HG03097 (cell line): Measurements from ENCODE around the gene EAF1.
"Not testable (repeated sequence)": the region's sequence is repeated elsewhere in the genome, so short reads cannot be mapped to it uniquely, and the experiment has no call there.

Experiments used
- ATAC-seq: cut with Tn5 transposase; IDR thresholded peaks from one replicate; pipeline ENCODE4 v1.9.1; 2021; ENCODE audit not compliant: unreplicated experiment, low FRiP score

Gene EAF1

DNA sequence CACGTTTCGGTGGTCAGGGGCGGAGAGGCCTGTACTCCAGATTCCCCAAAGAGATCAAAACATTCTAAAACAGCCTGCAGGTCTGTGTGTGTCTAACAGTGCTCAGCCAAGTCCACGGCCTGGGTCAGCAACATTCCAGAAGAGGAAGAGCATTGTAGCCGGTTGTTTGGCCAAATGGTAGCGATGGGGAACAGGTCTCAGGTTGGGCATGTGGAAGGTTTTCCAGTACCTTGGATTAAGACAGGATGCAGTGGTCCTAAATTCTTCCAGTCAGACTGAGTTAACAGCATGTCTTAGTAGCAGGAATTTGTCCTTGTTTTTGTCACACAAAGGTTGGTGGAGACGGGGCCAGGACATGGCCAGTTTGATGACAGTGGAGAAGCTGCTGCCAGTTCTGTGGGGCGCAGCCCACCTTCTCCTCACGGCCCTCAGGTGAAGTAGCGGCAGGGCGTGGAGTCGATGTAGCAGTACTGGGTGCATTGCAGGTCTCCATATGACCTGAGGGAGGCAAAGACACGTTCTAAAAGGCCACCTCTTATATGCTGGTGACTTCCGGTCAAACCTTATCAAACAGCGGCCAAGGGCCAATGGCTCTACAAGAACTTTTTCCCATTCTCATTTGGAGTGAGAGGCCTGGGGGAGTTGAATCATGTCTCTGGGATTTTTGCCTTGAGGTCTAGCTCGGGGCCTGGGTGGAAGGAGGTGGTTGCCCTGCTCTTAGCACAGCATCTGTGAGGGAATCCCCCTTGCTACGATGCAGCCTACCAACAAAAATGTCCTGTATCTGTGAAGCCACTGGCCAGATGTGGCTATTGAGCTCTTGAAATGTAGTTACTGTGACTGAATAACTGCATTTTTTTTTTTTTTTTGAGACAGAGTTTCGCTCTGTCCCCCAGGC lies 24.1 kb downstream of the EAF1 start:
- ATAC-seq = no peak

DNA sequence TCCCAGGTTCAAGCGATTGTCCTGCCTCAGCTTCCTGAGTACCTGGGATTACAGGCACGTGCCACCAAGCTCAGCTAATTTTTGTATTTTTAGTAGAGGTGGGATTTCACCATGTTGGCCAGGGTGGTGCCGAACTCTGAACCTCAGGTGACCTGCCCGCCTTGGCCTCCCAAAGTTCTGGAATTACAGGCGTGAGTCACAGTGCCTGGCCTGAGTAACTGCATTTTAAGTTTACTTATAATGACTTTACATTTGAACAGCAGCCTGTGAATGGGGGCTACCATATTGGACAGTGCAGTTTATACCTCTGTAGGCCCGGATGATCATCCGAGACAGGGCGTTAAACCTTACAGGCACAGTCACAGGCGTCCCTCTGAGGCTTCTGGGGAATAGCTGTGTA lies 24.8 kb downstream of the EAF1 start:
- no peak for ATAC-seq

DNA sequence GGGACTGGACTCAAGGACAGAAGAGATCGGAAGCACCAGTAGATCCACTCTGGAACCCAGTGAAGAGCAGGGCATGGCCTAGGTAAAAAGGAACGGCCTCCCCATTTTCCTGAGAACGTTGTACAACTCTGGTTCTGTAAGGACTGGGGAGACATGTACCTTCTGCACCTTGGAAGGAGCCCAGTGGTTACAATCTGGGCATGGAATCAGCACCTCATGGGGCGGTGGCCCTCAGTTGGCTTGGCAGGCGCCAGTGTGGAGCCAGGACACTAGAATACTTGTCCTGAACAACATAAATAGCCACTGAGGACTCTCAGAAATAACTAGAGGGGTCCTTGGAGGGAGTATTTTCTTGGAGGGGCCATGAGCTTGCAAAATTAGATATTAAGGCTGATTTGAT lies 25.6 kb downstream of the EAF1 start:
- no peak for ATAC-seq

DNA sequence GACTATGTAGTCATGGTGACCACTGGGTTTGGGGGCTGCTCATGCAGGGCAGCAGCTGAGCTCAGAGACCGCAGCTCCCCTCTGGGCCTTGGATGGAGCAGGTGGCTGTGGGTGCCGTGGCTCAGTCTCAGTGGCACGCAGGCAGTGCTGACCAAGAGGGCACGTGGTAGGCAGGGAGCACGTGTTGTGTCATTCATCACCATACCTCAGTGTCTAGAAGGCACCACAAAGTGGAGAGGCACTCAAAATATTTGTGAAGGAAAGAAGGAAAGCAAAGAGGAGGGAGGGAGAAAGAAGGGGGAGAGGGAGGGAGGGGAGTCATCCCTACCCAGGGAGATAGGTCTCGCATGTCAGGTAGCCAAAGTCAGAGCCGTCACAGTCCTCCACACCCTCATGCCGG lies 26.1 kb downstream of the EAF1 start:
- ATAC-seq = no peak

DNA sequence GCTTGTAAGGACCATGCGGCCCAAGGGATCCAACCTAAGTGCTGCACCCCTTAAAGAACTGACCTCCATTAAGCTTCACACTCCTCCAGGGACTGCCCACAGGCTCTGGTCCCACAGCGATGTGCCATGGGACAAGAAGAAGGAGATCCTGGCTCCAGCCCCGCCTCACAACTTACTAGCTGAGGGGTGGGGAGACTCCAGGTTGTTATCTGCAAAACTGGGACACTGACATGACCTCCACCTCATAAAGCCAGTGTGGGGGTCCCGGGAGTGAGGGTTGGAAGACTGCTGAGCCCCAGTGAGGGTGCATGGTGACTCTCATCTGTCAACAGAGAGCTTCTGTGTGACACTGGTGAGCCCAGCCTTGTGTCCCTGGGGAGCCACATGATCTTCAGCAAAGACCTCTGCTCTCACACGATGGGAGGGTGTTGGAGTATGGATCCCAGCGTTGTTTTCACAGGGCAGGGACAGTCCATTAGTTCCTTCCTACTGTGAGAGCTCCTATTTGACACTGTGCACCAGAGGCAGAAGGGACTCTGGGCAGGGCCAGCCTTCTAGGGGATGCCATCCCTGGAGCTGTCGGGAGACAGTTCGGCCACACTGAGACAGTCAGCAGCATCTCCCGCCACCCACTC lies 26.7 kb downstream of the EAF1 start:
- no peak for ATAC-seq

DNA sequence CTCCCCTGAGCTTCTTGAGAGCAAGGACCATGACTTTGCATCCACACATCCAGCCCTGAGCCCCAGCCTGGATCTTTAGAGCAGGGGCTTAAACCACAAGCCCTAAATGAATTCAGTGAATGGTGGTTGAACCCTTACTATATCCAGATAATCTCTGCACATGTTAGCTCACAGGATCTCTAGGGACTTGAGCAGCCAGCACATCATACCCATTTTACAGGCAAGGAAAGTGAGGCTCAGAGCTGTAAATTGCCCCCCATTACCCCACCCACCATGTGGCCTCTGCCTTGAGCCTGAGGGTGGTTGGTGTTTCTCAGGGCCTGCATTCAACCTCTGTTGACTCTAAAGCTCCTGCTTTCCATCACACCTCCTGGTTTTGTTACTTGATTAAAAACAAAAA lies 27.6 kb downstream of the EAF1 start:
- ATAC-seq = no peak

DNA sequence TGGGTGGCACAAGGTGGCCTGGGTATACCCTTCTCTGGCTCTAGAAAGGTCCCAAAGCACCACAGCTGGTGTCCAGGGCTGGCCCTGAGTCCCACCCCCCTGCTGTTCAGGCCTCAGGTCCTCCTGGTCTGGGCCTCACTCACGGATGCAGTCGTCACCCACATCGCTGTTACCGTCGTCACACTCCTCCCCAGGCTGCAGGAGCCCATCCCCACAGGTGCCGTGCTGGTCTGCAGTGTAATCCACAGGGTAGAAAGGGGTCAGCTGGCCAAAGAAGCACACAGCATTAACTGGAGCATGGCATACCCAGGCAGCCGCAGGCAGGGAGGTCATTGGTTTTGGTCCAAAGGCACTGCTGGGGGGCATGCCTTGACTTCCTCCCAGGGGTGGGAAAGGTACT lies 28.4 kb downstream of the EAF1 start:
- ATAC-seq = no peak

DNA sequence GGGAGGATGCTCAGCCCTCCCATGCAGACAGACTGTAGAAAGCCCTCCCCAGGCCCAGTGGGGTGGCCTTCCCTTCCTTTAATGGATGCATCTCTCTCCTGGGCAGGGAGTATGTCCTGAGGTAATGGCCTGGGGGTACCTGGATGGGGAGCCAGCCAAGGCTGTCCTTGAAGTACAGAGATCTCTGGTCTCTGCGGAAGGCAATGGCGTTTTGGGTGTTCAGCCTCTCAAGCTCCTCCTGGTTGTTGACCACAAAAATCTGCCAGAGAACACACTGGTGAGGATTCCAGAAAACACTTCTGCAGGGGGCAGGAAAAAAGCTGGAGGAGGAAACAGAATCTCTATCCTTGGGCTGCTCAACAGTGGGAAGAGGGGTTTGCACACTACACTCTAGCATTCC lies 28.9 kb downstream of the EAF1 start:
- no peak for ATAC-seq

DNA sequence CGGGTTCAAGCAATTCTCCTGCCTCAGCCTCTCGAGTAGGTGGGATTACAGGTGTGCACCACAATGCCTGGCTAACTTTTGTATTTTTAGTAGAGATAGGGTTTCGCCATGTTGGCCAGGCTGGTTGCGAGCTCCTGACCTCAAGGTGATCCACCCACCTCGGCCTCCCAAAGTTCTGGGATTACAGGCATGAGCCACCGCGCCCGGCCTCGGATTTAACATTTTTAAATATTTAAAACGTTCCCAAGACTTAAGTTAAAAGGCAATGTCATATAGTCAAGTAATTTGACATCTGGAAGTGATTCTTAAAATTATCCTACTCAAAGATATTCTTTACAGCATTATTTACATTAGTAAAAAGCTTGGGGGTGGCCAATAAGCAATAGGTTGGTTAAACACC lies 29.5 kb downstream of the EAF1 start:
- not testable (repeated sequence) for ATAC-seq

DNA sequence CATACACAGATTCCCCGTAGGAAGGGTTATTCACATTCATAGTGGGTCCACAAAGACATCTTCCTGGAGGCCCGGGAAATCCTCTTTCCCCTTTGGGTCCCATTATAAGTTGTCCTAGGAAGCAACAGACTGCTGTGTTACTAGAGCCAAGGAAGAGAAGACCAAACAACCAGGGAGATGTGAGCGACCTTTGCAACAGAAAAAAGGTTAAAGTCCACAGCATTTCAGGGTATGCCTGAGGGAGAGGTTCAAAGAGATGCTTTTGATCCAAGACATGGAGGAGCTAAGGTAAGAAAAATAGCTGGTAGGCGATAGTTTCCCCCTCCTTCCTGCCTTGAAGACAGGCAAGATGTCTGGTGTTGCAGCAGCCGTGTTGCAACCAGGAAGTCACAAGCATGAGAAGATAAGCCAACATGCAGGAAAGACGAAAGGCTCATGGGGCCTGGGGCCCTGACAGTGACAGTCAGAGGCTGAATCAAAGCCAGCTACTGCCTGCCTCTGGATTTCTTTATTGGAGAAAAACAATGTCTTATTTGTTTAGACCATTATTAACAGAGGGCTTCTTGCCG lies 30.9 kb downstream of the EAF1 start:
- no peak for ATAC-seq

DNA sequence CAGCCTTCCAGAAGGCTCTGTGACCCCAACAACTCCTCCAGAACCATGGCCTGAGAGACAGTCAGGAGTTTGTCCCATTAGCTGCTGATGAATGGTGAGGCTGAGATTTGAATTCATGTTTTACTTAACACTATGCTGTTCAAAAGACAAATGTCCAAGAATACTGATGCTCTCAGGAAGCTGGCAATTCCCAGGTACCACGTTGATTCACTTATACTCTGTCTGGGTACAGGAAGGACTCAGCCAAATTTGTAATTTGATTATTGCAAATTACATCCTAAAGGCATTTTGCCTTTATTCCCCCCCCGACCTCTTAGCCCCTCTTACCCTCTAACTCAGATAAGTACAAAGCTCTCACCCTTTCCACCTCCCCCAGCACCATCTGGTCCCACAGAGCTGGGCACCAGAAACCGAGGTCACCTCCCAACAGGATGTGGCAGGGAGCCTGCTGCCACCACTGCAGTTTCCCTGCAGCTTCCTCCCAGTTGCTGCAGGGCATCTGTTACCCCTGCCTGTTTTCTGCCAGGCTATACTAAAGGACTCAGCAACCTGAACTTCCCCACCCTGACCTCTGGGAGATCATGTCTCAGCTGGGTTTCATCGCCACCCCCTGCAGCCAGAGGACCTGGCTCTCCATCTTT lies 33.6 kb downstream of the EAF1 start:
- ATAC-seq = no peak

DNA sequence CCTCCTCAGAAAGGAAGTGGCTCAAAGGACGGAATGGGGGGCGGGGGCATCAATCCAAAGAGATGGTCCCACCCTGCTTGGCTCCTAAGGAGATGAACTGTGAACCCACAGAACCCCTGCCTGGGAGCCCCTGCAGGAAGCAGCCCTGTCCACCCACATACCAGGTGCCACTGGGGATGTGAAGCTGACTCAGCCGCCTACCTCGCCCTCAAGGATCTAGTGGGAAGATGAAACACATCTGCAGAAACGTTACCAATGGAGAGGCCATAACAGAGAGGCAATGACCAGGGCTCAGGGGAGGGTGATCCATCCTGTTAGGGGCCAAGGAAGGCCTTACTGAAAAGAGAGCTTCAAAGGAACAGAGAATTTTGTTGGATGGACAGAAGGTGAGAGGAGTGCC lies 35.1 kb downstream of the EAF1 start:
- ATAC-seq = no peak

DNA sequence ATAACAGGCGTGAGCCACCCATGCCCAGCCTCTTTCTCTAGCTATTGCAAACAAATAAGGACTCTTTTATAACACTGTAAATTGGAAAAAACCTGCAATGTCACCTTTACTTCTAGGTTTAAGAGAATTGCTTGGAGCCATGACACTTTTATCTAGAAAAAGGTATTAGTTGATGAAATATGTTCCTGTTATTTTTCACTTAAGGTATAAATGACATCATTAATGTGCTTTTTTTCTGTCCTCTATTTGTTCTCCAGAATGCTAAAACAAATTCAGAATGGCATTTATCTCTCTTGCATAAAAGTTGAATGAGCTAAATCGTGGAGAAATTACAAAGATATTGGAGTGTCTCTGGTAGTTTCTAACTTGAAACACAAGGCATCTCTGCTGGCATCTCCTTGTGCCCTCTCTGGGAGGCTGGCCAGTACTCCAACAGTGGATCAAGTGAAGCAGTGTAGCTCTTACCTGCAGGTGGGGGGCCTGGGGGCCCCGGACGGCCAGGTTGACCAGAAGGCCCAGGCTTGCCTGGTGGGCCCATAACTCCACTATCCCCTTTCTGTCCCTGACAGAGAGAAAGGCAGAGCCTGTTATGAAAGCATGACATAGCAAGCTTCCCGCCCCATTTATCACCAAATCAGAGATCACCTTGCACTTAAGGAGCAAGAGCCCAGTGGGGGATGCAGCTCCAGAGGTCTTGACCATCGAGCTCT lies 38.6 kb downstream of the EAF1 start:
- no peak for ATAC-seq

DNA sequence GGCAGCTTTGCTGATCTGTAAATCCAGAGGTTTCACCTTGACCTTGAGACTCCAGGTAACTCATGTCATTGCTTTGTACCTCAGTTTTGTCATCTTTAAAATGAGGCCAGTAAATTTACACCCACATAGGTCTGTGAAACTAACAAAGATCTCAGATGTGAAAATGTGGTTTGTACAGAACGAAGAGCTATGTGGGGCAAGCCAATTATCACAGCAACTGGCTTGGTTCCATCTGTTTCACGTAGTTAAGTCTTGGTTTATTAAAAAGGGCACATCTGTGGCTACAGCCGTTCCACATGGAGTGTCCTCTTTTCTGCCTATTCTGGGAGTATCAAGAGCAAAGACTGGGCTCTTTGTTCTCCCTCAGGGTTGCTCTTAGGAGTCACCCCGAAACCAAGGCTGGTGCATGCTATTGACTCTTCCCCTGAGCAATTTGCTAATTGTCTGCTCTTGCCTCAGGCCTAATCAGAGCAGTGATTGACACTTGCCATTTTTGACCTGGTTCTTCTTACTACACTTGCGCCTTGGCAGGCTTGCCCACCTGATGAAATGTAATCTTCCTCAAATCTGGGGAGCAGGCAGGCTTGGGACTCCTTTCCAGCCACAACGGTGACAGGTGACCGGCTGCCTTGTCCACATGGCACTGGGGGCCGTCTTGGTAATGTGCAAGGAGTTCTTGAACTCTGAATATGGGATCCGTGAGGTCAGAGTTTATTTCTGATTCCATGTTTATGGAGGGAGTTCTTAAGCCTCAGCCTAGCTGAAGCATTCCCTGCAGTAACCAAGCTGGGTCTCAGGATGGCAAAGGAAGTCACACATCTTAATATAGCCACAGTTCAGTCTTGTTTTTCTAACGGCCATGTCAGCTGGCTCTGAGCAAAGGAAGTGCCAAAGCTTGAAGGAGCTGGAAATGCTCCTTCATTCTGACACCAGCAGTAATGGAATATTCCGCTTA lies 40.1 kb downstream of the EAF1 start:
- no peak for ATAC-seq

DNA sequence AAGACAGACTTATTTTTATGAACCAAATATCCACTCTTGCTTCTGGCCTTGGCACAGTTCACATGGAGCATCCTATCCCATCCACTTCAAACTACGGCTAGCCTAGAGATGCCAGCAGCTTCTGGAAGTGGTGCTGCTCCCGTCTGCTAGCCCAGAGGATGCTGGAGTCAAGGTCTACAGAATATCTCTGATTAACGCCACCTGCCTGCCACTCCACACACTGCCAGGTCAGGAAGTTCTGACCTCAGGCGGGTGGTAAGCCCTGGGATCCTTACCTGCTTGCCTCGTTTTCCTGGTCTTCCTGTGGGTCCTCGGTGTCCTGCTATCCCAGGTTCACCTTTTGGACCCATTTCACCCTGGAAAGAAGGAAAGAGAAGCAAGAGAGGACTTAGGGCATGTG lies 42.9 kb downstream of the EAF1 start:
- ATAC-seq = no peak

DNA sequence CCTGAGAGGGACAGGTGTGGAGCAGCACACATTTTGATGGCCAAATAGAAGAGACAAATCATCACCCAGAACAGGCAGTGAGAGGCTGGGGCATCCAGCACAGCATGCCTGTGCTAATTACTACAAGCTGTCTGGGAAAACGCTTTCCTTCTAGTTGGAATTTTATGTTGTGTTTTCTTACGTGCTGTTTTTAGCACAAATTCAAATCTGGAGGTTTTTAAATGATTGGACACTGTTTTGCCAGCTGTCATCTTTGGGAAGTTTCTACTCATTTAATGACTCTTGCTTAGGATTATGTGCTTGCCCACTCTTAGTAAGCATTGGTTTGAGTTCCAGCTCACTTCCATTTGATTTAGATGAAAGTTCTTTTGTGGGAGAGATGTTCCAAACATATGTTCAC lies 43.5 kb downstream of the EAF1 start:
- no peak for ATAC-seq

DNA sequence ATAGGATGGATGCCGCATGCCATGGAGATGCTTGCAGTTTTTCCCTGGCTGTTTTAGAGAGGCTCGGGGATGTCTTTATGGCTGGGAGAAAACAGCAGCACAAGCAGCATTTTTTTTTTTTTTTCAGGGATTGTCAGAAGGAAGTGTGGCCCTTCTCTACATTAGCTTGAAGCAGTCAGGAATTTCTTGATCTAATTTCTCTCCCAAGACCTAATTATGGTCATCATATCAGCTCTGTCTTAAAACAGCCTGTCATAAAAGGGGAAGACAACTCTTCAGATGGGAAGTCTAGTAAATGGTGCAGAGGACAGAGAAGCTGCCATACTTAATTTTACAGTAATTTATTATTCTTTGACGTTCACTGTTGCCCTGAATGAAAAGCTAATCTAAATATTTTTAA lies 44.5 kb downstream of the EAF1 start:
- no peak for ATAC-seq

DNA sequence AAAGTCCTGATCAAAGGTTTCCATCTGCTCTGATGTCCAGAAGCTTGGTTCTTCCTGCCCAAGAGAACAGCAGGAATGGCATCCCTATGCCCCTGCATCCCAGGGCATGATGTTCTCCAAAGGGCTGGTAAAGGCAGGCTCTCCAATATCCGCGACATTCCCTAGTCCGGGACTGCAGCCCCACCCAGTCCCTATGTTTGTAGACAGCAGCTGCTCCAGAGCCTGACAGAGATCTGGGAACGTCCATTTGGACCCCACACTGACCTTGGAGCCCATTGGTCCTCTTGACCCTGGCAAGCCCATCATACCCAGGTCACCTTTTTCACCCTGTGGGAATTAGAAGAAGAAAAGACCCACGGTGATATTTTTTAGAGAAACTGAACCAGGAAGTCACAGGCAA lies 47.8 kb downstream of the EAF1 start:
- no peak for ATAC-seq

DNA sequence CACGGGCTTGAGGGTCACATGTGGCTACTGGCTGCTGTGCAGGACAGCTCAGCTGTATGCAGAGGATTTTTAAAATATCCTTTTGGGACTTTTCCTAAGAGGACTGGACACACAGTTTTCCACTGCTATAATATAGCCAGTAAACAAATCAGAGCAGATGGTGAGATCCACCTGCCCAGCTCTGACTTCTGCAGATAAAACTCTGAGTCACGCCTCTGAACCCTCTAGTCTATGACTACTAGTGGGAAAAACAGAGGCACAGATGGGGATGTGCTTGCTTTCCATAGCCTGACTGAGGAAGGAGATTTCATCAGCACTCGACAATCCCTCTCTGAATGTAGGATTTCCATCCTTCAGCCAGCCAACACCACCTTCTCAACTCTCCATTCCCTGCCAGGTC lies 49.0 kb downstream of the EAF1 start:
- no peak for ATAC-seq
